WTC11 (cell line): ENCODE measurements around the gene TMEM60. TPM values are rescaled to one million over a fixed set of nuclear protein-coding genes. Genes with fewer than 3 reads are reported as not detected.

Experiments used
- ATAC-seq: fragments of 200-7000 bp; cut with Tn5 transposase; 2 replicates; pipeline ENCODE4 v1.10.0; 2021; ENCODE audit warnings: mild to moderate bottlenecking, moderate library complexity
- CTCF ChIA-PET: fragments of 300-600 bp; sonication (Branson Sonifier 250); formaldehyde crosslinking; loops from one replicate; lab custom pipeline; 2021; ENCODE audit warnings: antibody characterized with exemption; lab: Charles Lee
- POLR2A ChIA-PET: fragments of 350-600 bp; sonication (Branson Sonifier 250); formaldehyde crosslinking; loops from one replicate; lab custom pipeline; 2021; ENCODE audit warnings: antibody characterized with exemption; lab: Charles Lee
- DNase-seq: peaks from one replicate; pipeline ENCODE4 v3.0.0; 2021; ENCODE audit warnings: low spot score
- H3K27ac Mint-ChIP-seq: 2 replicates; pipeline ENCODE4 v1.8.0; 2021; ENCODE audit warnings: mixed read lengths
- H3K27me3 Mint-ChIP-seq: 2 replicates; pipeline ENCODE4 v1.8.0; 2021; ENCODE audit warnings: low read depth, mild to moderate bottlenecking, moderate library complexity, mixed read lengths
- H3K36me3 Mint-ChIP-seq: 2 replicates; pipeline ENCODE4 v1.8.0; 2021; ENCODE audit warnings: mixed read lengths
- H3K4me1 Mint-ChIP-seq: 2 replicates; pipeline ENCODE4 v1.8.0; 2022; ENCODE audit warnings: mixed read lengths
- H3K4me3 Mint-ChIP-seq: 2 replicates; pipeline ENCODE4 v1.8.0; 2021; ENCODE audit warnings: mild to moderate bottlenecking, moderate library complexity, mixed read lengths
- H3K9me3 Mint-ChIP-seq: 2 replicates; pipeline ENCODE4 v1.8.0; 2021; ENCODE audit warnings: mixed read lengths
- ARID4B ChIP-seq: sonication (generic); formaldehyde crosslinking; IDR thresholded peaks from 2 replicates; pipeline ENCODE4 v1.8.0; 2023; ENCODE audit warnings: missing genetic modification reagents, mild to moderate bottlenecking, borderline replicate concordance
- ATF6 ChIP-seq: sonication (generic); formaldehyde crosslinking; IDR thresholded peaks from 2 replicates; pipeline ENCODE4 v1.8.1; 2023; ENCODE audit warnings: mild to moderate bottlenecking, missing genetic modification reagents
- CTCF ChIP-seq: fragments of 200-600 bp; IDR thresholded peaks from 2 replicates; pipeline ENCODE4 v1.8.0; 2022; ENCODE audit warnings: antibody characterized with exemption
- FOXP1 ChIP-seq: sonication (generic); formaldehyde crosslinking; IDR thresholded peaks from 2 replicates; pipeline ENCODE4 v1.8.0; 2022; ENCODE audit warnings: missing genetic modification reagents, mild to moderate bottlenecking, moderate library complexity, borderline replicate concordance
- GRHL2 ChIP-seq: fragments of 250-450 bp; sonication (Bioruptor Pico); IDR thresholded peaks from 2 replicates; pipeline ENCODE4 v1.8.0; 2022; ENCODE audit warnings: mild to moderate bottlenecking, moderate library complexity; ENCODE audit not compliant: insufficient replicate concordance, severe bottlenecking
- HMGA2 ChIP-seq: fragments of 250-450 bp; sonication (Bioruptor Pico); IDR thresholded peaks from 2 replicates; pipeline ENCODE4 v1.4.0; 2021; ENCODE audit warnings: mild to moderate bottlenecking, moderate library complexity
- JUN ChIP-seq: sonication (generic); formaldehyde crosslinking; IDR thresholded peaks from 2 replicates; pipeline ENCODE4 v1.8.0; 2023; ENCODE audit warnings: mild to moderate bottlenecking, missing genetic modification reagents
- NFE2L1 ChIP-seq: sonication (generic); formaldehyde crosslinking; IDR thresholded peaks from 2 replicates; pipeline ENCODE4 v1.8.1; 2023; ENCODE audit warnings: missing genetic modification reagents
- NR1H2 ChIP-seq: sonication (generic); formaldehyde crosslinking; IDR thresholded peaks from 2 replicates; pipeline ENCODE4 v1.9.0; 2021; ENCODE audit warnings: mild to moderate bottlenecking, moderate library complexity, missing genetic modification reagents
- RELA ChIP-seq: sonication (generic); formaldehyde crosslinking; IDR thresholded peaks from 2 replicates; pipeline ENCODE4 v1.8.1; 2022; ENCODE audit warnings: missing genetic modification reagents, mild to moderate bottlenecking, borderline replicate concordance
- USF1 ChIP-seq: sonication (generic); formaldehyde crosslinking; IDR thresholded peaks from 2 replicates; pipeline ENCODE4 v1.8.0; 2022; ENCODE audit warnings: mild to moderate bottlenecking, missing genetic modification reagents
- ZNF138 ChIP-seq: sonication (generic); formaldehyde crosslinking; conservative IDR thresholded peaks from 2 replicates; pipeline ENCODE4 v1.8.1; 2022; ENCODE audit warnings: mild to moderate bottlenecking, moderate library complexity, missing genetic modification reagents
- ZNF263 ChIP-seq: sonication (generic); formaldehyde crosslinking; IDR thresholded peaks from 2 replicates; pipeline ENCODE4 v1.8.1; 2022; ENCODE audit warnings: low read depth, mild to moderate bottlenecking, moderate library complexity, missing genetic modification reagents
- ZNF317 ChIP-seq: sonication (generic); formaldehyde crosslinking; IDR thresholded peaks from 2 replicates; pipeline ENCODE4 v1.8.1; 2023; ENCODE audit warnings: low read depth, mild to moderate bottlenecking, moderate library complexity, missing genetic modification reagents, borderline replicate concordance
- ZNF423 ChIP-seq: fragments of 250-450 bp; sonication (Bioruptor Pico); IDR thresholded peaks from 2 replicates; pipeline ENCODE4 v2.1.2; 2022; ENCODE audit warnings: mild to moderate bottlenecking, moderate library complexity
- ZNF532 ChIP-seq: fragments of 250-450 bp; sonication (Bioruptor Pico); IDR thresholded peaks from 2 replicates; pipeline ENCODE4 v1.9.0; 2021; ENCODE audit warnings: mild to moderate bottlenecking, borderline replicate concordance
- total RNA-seq: library from RNA; stranded (reverse); gene quantifications from 3 replicates; pipeline ENCODE4 v1.2.3, GENCODE V29; 2021

TMEM60 gene
- total RNA-seq, 1 experiment from 2014 or later: 21.5 TPM

- TF ChIP-seq ARID4B (CRISPR knock-in tag) (peak; percentile 88; the same call in 1 of the 2 replicates), USF1 (peak; percentile 78)
Measured at GRCh38 chr7:77797734-77798393, 370 bp downstream of the TMEM60 start (continued).

- CTCF ChIA-PET: no interaction called here
- TF ChIP-seq NFE2L1 (CRISPR knock-in tag) (no peak), ZNF317 (CRISPR knock-in tag) (no peak), JUN (CRISPR knock-in tag) (no peak), ZNF532 (CRISPR knock-in tag) (no peak), ZNF138 (CRISPR knock-in tag) (no peak), RELA (CRISPR knock-in tag) (no peak)
- ATAC-seq: no peak
- H3K4me3 Mint-ChIP-seq: peak overlapping the region; percentile 99
- H3K27me3 Mint-ChIP-seq: no peaks in the 10 kb centered on the region
- POLR2A ChIA-PET: interaction anchor here (0.5 kb wide), 1 partner anchor 26 kb away, joined by 5 read pairs; no protein-coding TSS in a partner anchor
- H3K36me3 Mint-ChIP-seq: peaks cover 7% of the 10 kb centered on the region; the same call in 1 of the 2 replicates
- H3K9me3 Mint-ChIP-seq: no peaks in the 10 kb centered on the region
- peak overlapping the region; percentile 95; the same call in 1 of the 2 replicates for H3K27ac Mint-ChIP-seq
- no peak for DNase-seq
- H3K4me1 Mint-ChIP-seq: peaks cover 35% of the 10 kb centered on the region
Measured at GRCh38 chr7:77796960-77797359, 1.3 kb downstream of the TMEM60 start.

- no peak for DNase-seq
- Mint-ChIP-seq H3K27me3 (no peaks in the 10 kb centered on the region), H3K36me3 (peaks cover 7% of the 10 kb centered on the region; the same call in 1 of the 2 replicates), H3K9me3 (no peaks in the 10 kb centered on the region), H3K4me1 (peaks cover 44% of the 10 kb centered on the region), H3K4me3 (peak overlapping the region; percentile 99), H3K27ac (no peak overlapping the region)
- POLR2A ChIA-PET: interaction anchor here (0.5 kb wide), 1 partner anchor 27 kb away, joined by 5 read pairs; no protein-coding TSS in a partner anchor
- ATAC-seq: no peak
- CTCF ChIA-PET: interaction anchor here (0.7 kb wide), 1 partner anchor 9 kb away, joined by 3 read pairs; no protein-coding TSS in a partner anchor
- TF ChIP-seq NR1H2 (CRISPR knock-in tag) (no peak), GRHL2 (no peak), CTCF (no peak), ZNF263 (CRISPR knock-in tag) (no peak), HMGA2 (no peak), RELA (CRISPR knock-in tag) (no peak), FOXP1 (no peak), ZNF423 (CRISPR knock-in tag) (no peak), ATF6 (CRISPR knock-in tag) (no peak)
Measured at GRCh38 chr7:77796109-77796508, 2.1 kb downstream of the TMEM60 start.
